Gastrocnemius medialis (tissue), 4 donors: ENCODE measurements around the gene LASP1NB.
A peak's percentile ranks its signal among the peaks of the same experiment; 100 is the strongest.

ENCODE experiments used
- ATAC-seq, 2 donors: fragments of 150-250 bp; one replicate each; pipeline ENCODE4 v1.9.1; 2016
- DNase-seq, 2 donors: peaks; one replicate each; pipeline ENCODE4 v3.0.0-alpha.2; 2019
- H3K27ac ChIP-seq, 4 donors: fragments of 200-600 bp; sonication (generic); 1 replicate in 1 of 4; 2 replicates in 3 of 4; pipeline ENCODE4 v1.5.1; 2016 to 2018; ENCODE audit warnings: mild to moderate bottlenecking in 2 of 4, moderate library complexity in 1 of 4
- H3K27me3 ChIP-seq, 3 donors: fragments of 200-600 bp; sonication (generic) in 2 of 3; 1 replicate in 1 of 3; 2 replicates in 2 of 3; pipeline versions ENCODE4 v1.5.1 to v1.6.0; 2016 to 2019; ENCODE audit warnings: mild to moderate bottlenecking in 1 of 3, moderate library complexity in 1 of 3
- H3K36me3 ChIP-seq, 2 donors: fragments of 200-600 bp; sonication (generic) in 1 of 2; one replicate each; pipeline ENCODE4 v1.5.1; 2017 to 2018
- H3K4me1 ChIP-seq, 2 donors: fragments of 200-600 bp; sonication (generic) in 1 of 2; one replicate each; pipeline ENCODE4 v1.5.1; 2016 to 2017; ENCODE audit warnings: mild to moderate bottlenecking in 2 of 2
- H3K4me3 ChIP-seq, 4 donors: fragments of 200-600 bp; sonication (generic) in 3 of 4; 1 replicate in 1 of 4; 2 replicates in 3 of 4; pipeline ENCODE4 v1.5.1; 2016 to 2019; ENCODE audit warnings: mild to moderate bottlenecking in 2 of 4
- H3K9me3 ChIP-seq, 3 donors: fragments of 200-600 bp; sonication (generic) in 2 of 3; 1 replicate in 1 of 3; 2 replicates in 2 of 3; pipeline ENCODE4 v1.5.1; 2016 to 2019
- CTCF ChIP-seq, 5 experiments: fragments of 450-650 bp in 3 of 5; fragments of 200-600 bp in 2 of 5; sonication (generic) in 2 of 5; IDR thresholded peaks in 4 of 5; conservative IDR thresholded peaks in 1 of 5; 1 replicate in 4 of 5; 2 replicates in 1 of 5; pipeline ENCODE4 v1.5.1; 2016 to 2019; ENCODE audit warnings: antibody characterized with exemption in 5 of 5, mild to moderate bottlenecking in 3 of 5, moderate library complexity in 3 of 5
- POLR2A ChIP-seq, 2 donors: fragments of 450-650 bp; IDR thresholded peaks; one replicate each; pipeline ENCODE4 v1.6.1; 2017; ENCODE audit warnings: antibody characterized with exemption in 2 of 2, mild to moderate bottlenecking in 2 of 2, moderate library complexity in 2 of 2
- in situ Hi-C, 4 donors: fragments of 200-750 bp; cut with MboI; loops; one replicate each; pipeline versions ENCODE4 v1.15.0 to v1.8.0; 2017; ENCODE audit warnings: low sequenced_read_pairs in 4 of 4
- intact Hi-C: fragments of 100-400 bp; cut with DNase I; formaldehyde crosslinking; loops from one replicate; pipeline ENCODE4 v1.15.1; 2023; ENCODE audit warnings: low total_unique reads

Gene LASP1NB

DNA sequence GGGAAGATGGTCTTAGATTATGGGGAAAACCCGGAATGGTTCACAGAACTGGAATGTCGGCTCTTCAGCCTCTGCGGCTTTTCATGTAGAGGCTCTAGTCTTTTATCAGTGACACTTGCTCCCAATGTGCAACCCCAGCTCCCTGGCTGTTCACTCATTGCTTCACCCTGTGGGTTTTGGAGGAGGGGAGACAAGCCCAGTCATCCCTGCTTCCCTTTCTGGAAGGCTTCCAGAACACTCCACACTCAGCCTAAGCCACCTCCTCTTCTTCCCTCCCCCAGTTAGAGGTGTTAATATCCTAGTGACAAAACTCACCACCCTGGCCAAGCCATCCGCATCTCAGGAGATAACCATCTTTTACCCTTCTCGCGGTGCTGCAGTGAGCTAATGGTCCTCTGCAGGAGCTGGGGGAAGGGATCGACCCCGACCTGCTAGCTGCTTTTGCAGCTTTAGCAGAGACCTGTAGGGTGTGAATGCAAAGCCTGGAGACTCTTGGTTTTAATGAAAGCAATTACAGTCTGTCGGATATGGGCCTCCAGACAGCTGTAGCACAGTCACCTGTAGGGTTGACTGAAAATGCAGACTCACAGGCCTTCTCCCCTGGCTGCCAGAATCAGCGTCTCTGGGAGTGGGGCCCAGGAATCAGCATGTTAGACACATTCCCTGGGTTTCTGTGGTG is 24.3 kb upstream of the LASP1NB start:
- in situ Hi-C loops (no loop called here), intact Hi-C loops (no loop called here)
- H3K27me3 ChIP-seq, result no peaks in the 10 kb centered on the region

DNA sequence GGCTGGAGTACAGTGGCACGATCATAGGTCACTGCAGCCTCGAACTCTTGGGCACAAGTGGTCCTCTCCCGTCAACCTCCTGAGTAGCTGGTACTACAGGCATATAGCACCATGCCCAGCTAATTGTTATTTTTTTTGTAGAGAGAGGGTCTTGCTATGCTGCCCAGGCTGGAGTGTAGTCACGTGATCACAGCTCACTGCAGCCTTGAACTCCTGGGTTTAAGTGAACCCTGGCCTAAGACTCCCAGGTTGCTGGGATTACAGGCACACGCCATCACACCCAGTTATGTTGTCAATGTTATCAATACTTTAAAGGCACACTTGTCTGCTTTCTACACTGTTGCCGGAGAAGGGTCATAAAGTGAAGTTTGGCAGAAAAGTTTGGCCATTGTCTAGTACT is 22.0 kb upstream of the LASP1NB start:
- no peaks in the 10 kb centered on the region for H3K9me3 ChIP-seq
- intact Hi-C loops (no loop called here), in situ Hi-C loops (no loop called here)
- no peak overlapping the region for H3K4me3 ChIP-seq
- TF ChIP-seq POLR2A (IDR thresholded peaks at IDR 0.05) (no peak), CTCF (IDR thresholded peaks at IDR 0.05 in 4 of 5, conservative IDR thresholded peaks at IDR 0.05 in 1 of 5) (no peak)
- no peaks in the 10 kb centered on the region for H3K27me3 ChIP-seq
- H3K36me3 ChIP-seq, result no peaks in the 10 kb centered on the region
- ATAC-seq (no peak), DNase-seq (no peak)
- peak overlapping the region in 3 of 4 donors; percentile 24 to 81 (median 78) for H3K27ac ChIP-seq
- peaks cover 52 to 55% of the 10 kb centered on the region in 2 donors for H3K4me1 ChIP-seq

More for the DNA sequence above, 24.3 kb upstream of the LASP1NB start:
- DNase-seq, result peak; percentile 48 to 76
- Histone ChIP-seq H3K27ac (peak overlapping the region; percentile 57 to 81 (median 68)), H3K9me3 (no peaks in the 10 kb centered on the region), H3K4me3 (peak overlapping the region in 1 of 4 donors; percentile 12), H3K36me3 (no peaks in the 10 kb centered on the region), H3K4me1 (peaks cover 54 to 57% of the 10 kb centered on the region in 2 donors)
- no peak for TF ChIP-seq POLR2A (IDR thresholded peaks at IDR 0.05)
- no peak for TF ChIP-seq CTCF (IDR thresholded peaks at IDR 0.05 in 4 of 5, conservative IDR thresholded peaks at IDR 0.05 in 1 of 5)
- peak; percentile 58 to 59 for ATAC-seq

GRCh38 chr17:38904892-38905291 is 20.5 kb upstream of the LASP1NB start:
- no peaks in the 10 kb centered on the region for H3K9me3 ChIP-seq
- no peak for TF ChIP-seq CTCF (IDR thresholded peaks at IDR 0.05 in 4 of 5, conservative IDR thresholded peaks at IDR 0.05 in 1 of 5)
- TF ChIP-seq POLR2A (IDR thresholded peaks at IDR 0.05), result no peak
- H3K27ac ChIP-seq, result no peak overlapping the region
- ATAC-seq (no peak), DNase-seq (no peak)
- no peaks in the 10 kb centered on the region for H3K27me3 ChIP-seq
- intact Hi-C loops (no loop called here), in situ Hi-C loops (no loop called here)
- H3K4me1 ChIP-seq, result peaks cover 45 to 48% of the 10 kb centered on the region in 2 donors
- H3K36me3 ChIP-seq, result no peaks in the 10 kb centered on the region
- no peak overlapping the region for H3K4me3 ChIP-seq

DNA sequence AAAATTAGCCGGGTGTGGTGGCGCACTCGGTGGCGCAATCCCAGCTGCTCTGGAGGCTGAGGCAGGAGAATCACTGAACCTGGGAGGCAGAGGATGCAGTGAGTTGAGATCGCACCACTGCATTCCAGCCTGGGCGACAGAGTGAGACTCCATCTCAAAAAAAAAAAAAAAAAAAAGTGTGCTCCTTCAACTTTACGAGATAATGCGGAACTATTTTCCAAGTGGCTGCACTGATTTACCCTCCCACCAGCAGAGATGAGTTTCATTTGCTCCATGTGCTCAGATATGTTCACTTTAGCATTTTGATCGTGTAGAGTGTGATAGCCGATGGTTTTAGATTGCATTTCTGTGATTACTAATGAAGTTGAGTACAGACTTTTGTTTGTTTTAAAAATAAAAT is 20.0 kb upstream of the LASP1NB start:
- Histone ChIP-seq H3K4me1 (peaks cover 44 to 47% of the 10 kb centered on the region in 2 donors), H3K4me3 (no peak overlapping the region), H3K9me3 (no peaks in the 10 kb centered on the region), H3K27ac (peak overlapping the region in 1 of 4 donors; percentile 64), H3K27me3 (no peaks in the 10 kb centered on the region), H3K36me3 (no peaks in the 10 kb centered on the region)
- in situ Hi-C loops, result no loop called here
- TF ChIP-seq POLR2A (IDR thresholded peaks at IDR 0.05), result no peak
- no peak for TF ChIP-seq CTCF (IDR thresholded peaks at IDR 0.05 in 4 of 5, conservative IDR thresholded peaks at IDR 0.05 in 1 of 5)
- DNase-seq (no peak), ATAC-seq (no peak)
- intact Hi-C loops, result no loop called here
